ENCODE data around the gene P2RY6.
"Not testable (repeated sequence)": the region's sequence is repeated elsewhere in the genome, so short reads cannot be mapped to it uniquely, and the experiment has no call there.

Gene P2RY6, protein sequence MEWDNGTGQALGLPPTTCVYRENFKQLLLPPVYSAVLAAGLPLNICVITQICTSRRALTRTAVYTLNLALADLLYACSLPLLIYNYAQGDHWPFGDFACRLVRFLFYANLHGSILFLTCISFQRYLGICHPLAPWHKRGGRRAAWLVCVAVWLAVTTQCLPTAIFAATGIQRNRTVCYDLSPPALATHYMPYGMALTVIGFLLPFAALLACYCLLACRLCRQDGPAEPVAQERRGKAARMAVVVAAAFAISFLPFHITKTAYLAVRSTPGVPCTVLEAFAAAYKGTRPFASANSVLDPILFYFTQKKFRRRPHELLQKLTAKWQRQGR

GRCh38 chr11:73271936-73272679, at the start of gene P2RY6:
P2RY6 (plus strand) TSS chr11:73272338; CDS start chr11:73296519, 24,181 bp downstream.
- DNase-seq: peak; percentile 41

DNA sequence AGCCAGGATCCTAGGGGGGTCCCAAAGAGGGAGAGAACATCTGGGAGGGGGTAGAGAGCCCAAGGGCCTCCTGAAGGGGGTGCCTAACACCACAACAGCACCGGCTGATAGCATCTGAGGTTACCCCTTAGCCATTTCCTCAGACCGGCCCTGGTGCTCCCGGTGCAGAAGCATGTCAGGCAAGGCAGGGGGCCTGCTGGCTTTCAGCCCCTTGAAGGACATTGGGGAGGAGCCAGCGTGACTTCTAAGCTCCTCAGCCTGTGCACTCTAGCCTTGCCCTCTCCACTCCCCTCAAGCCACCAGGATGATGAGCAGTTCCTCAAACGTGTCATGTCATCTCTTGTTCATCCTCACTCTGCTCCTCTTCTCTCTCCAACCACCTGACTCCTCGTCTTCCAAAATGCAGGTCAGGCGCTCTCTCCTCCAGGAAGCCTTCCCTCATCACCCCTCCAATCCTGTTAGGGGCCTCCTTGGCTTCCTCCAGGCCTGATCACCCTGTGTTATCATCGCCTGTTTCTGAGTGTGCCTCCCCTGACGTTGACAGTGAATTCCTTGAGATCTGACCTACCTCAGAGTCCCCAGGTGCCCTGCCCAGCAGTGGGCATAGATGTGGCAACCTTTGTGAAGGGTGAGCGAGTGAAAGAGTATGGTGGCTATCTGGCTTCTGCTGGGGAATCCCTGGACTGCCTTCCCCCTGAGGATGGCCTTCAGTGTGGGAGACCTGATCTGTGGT, 48.0 kb upstream of the P2RY6 start:
- no peak for DNase-seq

DNA sequence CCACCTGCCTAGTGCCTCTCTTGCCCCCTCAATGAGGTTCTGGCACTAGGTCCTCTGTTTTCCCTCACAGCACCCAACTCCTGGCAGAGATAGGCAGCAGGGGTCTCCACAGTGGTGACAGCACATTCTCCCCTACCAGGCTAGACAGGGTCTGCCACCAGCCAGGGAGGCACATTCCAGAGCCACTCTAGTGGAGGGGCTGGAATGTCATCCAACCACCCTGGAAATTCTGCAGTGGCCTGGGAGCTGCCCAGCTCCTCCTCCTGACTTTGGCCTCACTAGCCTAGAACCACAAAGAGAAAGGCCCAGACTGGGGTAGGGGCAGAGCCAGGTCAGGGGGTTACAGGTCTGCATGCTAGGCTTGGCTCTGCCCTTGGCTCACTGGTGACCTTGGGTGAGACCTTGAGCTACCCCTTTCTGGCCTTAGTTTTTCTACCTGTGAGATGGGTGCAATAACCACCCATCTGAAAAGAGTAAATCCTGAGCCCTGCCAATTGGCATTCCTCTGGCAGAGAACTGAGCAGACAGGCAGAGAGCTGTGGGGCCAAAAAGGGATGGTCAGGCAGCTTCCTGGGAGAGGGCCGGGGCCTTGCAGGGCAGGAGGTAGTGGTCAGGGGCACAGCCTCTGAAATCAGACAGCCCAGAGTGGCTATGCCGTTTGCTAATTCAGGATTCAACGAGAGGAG, 47.0 kb upstream of the P2RY6 start:
- no peak for DNase-seq

GRCh38 chr11:73225851-73226250, 46.3 kb upstream of the P2RY6 start:
- DNase-seq: no peak

DNA sequence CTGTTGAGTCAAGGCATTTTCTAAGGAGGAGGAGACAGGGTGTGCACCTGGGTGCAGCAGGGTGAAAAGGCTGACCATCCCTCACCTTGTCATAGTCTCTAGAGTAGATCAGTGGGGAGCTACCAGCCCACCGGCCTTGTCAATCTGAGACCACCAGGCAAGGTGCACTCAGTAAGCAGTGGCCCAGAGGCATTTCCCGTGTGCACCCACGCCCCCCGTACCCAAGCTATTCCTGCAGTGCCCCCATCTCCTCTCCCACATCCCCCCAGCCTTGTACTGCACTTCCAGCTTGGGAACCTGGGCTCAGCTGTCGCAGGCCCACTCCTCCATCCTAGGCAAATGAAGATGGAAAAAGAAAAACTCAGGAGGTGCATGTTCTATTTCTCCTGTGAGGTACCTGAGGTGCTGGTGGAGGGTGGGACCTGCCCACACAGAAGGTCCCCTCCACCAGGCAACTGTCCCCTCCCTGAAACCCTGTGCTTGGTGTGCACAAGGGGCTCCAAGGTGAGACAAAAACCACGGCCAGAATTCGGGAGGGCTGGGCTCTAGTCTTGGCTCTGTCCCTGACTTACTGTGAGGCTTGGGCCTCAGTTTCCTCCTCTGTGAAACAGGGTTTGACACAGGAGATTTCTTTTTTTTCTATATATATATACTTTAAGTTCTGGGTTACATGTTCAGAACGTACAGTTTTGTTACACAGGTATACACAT, 45.7 kb upstream of the P2RY6 start:
- no peak for DNase-seq

- no peak for DNase-seq
These were observed 44.4 kb upstream of the P2RY6 start for GRCh38 chr11:73227571-73228211.

- DNase-seq: no peak
These were observed 43.6 kb upstream of the P2RY6 start for GRCh38 chr11:73228268-73229134.

- DNase-seq: no peak
These were observed 42.7 kb upstream of the P2RY6 start for GRCh38 chr11:73229321-73229895.

- no peak for DNase-seq
These were observed 42.0 kb upstream of the P2RY6 start for GRCh38 chr11:73229896-73230875.

DNA sequence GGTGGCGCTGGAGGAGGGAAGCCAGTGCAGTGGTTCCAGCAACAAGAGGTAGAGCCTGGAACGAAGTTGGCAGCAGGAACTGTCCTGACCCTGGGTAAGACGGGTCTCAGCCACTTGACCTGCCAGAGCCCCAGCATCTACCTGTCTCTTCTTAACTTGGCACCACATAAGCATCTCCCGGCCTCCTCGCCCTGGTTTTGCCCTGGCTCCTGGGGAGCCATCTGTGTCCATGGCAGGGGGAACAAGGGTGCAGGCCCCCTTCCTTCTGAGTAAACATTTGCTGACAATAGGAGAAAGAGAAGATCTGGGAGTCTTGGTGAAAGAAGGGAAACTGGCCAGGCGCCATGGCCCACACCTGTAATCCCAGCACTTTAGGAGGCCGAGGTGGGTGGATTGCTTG, 41.2 kb upstream of the P2RY6 start:
- no peak for DNase-seq

DNA sequence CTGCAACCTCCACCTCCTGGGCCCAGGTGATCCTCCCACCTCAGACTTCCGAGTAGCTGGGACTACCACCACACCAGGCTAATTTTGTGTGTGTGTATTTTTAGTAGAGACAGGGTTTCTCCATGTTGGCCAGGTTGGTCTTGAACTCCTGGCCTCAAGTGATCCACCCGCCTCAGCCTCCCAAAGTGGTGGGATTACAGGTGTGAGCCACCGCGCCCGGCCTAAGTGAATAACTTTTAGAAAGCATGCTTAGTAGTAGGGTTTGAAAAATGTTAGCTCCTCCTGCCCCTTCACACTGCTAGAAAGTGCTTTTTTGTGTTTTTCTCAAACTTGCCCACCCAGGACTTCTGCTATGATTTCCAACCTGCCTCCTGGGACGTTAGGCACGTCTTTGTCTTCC, 39.7 kb upstream of the P2RY6 start:
- DNase-seq: not testable (repeated sequence)

GRCh38 chr11:73233211-73233610, 38.9 kb upstream of the P2RY6 start:
- no peak for DNase-seq

- DNase-seq: no peak
These were observed 38.3 kb upstream of the P2RY6 start for GRCh38 chr11:73233692-73234470.

- DNase-seq: no peak
These were observed 37.5 kb upstream of the P2RY6 start for GRCh38 chr11:73234471-73235181.

DNA sequence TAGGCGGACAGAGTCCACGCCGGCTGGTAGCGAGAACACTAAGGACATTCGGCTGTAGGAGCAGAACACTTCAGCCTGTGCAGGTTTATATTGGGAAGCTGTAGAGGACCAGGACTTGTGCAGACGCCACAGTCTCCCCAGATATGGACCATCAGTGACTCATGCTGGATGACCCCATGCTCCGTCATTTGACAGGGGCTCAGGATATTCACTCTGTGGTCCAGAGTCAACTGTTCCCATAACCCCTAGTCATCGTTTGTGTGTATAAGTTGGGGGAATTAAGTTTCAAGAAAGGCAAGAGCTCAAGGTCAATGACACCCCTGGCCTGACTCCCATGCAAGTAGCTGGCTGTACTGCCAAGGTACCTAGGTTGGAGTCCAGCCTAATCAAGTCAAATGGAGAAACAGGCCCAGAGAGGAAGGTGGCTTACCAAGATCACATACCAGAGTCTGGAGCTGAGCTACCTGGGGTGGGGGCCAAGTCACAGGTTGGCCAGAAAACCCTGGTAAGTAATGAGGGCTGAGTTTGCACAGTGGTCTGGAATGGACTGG, 36.8 kb upstream of the P2RY6 start:
- no peak for DNase-seq

DNA sequence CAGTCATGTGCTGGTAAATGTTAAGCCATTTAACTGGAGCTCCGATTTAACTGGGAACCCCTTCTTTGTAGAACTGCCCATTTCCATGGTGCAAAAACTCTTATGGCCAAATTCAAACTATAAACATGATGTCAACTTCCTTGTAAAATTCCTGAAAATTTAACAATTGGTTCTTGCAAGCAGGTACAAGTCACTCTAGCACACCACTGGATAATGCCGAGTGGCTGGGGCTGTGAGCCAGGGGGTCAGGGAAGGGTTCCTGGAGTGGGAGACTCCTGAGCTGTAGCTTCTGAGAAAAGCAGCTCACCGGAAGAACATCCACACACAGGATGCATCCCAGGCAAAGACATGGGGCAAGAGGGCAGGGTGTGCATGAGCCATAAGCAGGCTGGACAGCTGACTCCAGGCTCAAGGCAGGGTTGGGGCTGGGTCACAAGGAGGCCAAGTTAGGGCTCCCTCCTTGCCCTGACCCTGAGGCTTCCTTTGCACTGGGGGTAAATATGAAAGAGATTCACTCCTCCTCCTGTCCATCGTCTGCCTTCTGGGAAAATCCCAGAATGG, 35.9 kb upstream of the P2RY6 start:
- DNase-seq: no peak

DNA sequence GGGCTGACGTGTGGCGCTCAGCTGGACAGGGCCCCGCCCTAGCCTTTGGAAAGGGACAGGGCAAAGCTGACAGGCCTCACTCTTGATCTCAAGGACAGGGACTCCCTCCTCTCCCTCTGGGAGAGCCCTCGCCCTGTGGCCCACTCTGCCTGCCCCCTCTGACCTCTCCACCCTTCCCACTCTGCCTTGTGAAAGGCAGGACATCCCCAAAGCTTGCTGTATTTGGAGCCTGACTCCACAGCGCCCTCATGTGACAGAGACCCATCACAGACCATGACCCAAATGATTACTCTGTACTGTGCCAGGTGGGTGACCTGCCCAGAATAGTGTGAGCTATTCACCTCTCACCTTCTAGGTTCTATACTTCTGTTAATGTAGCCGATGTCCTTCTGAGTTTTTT, 35.3 kb upstream of the P2RY6 start:
- DNase-seq: no peak

All from fibroblast of skin of right biceps (primary cell).